SU-DHL-6 (cell line): ENCODE measurements around the gene SCRN2.
A peak's percentile ranks its signal among the peaks of the same experiment; 100 is the strongest.

Experiments
- H2AFZ ChIP-seq: fragments of 200-600 bp; sonication (generic); 2 replicates; pipeline ENCODE4 v1.6.1; 2014; ENCODE audit warnings: low read depth, mild to moderate bottlenecking, moderate library complexity, mixed read lengths, antibody characterized with exemption, low read length; ENCODE audit not compliant: severe bottlenecking
- H3F3A ChIP-seq: fragments of 200-600 bp; shearing (Covaris generic); 2 replicates; pipeline ENCODE4 v1.6.0; 2016; ENCODE audit warnings: antibody characterized with exemption, mild to moderate bottlenecking; ENCODE audit not compliant: insufficient read depth
- H3K27ac ChIP-seq: fragments of 200-600 bp; sonication (generic); 2 replicates; pipeline ENCODE4 v1.5.1; 2016; ENCODE audit warnings: low read depth, mild to moderate bottlenecking, low read length, moderate library complexity, mixed read lengths
- H3K27me3 ChIP-seq: fragments of 200-600 bp; sonication (generic), shearing (Covaris generic); 2 replicates; pipeline ENCODE4 v1.6.0; 2014; ENCODE audit warnings: mild to moderate bottlenecking, low read length
- H3K36me3 ChIP-seq: fragments of 200-600 bp; sonication (generic); 2 replicates; pipeline ENCODE4 v1.6.1; 2014; ENCODE audit warnings: mild to moderate bottlenecking, low read length, mixed read lengths
- H3K4me2 ChIP-seq: fragments of 300-600, 200-600 bp; shearing (Covaris generic), sonication (generic); 2 replicates; pipeline ENCODE4 v1.6.0; 2014; ENCODE audit warnings: low read length, low read depth, mild to moderate bottlenecking; ENCODE audit not compliant: poor library complexity, severe bottlenecking
- H3K4me3 ChIP-seq: fragments of 200-600 bp; sonication (generic); 2 replicates; pipeline ENCODE4 v1.5.1; 2014; ENCODE audit warnings: antibody characterized with exemption, low read length, mild to moderate bottlenecking, mixed read lengths; ENCODE audit not compliant: insufficient read depth, poor library complexity, severe bottlenecking
- H3K79me2 ChIP-seq: fragments of 200-600 bp; sonication (generic); 2 replicates; pipeline ENCODE4 v1.6.1; 2014; ENCODE audit warnings: mild to moderate bottlenecking, low read length, moderate library complexity; ENCODE audit not compliant: insufficient read depth
- H3K9ac ChIP-seq: fragments of 200-600 bp; sonication (generic); 2 replicates; pipeline ENCODE4 v1.7.0; 2014; ENCODE audit warnings: mild to moderate bottlenecking, low read length
- H3K9me2 ChIP-seq: fragments of 200-600 bp; sonication (generic); replicated peaks from 2 replicates; pipeline ENCODE4 v1.6.1; 2014; ENCODE audit warnings: low read length; ENCODE audit not compliant: insufficient read depth
- H3K9me3 ChIP-seq: fragments of 200-600 bp; sonication (generic); 2 replicates; pipeline ENCODE4 v1.6.1; 2014; ENCODE audit warnings: low read length, mixed read lengths; ENCODE audit not compliant: insufficient read depth
- H4K20me1 ChIP-seq: fragments of 200-600 bp; sonication (generic); 2 replicates; pipeline ENCODE4 v1.6.1; 2014; ENCODE audit warnings: low read depth, mild to moderate bottlenecking, antibody characterized with exemption, low read length, moderate library complexity, mixed read lengths
- CTCF ChIP-seq: fragments of 200-600 bp; sonication (generic); IDR thresholded peaks from one replicate; pipeline ENCODE4 v1.5.1; 2017; ENCODE audit warnings: antibody characterized with exemption, mild to moderate bottlenecking, low read length, moderate library complexity; ENCODE audit not compliant: insufficient read depth, poor library complexity, severe bottlenecking
- EZH2phosphoT487 ChIP-seq: fragments of 200-600 bp; sonication (generic), shearing (Covaris generic); conservative IDR thresholded peaks from 2 replicates; pipeline ENCODE4 v1.6.1; 2018; ENCODE audit warnings: mild to moderate bottlenecking, antibody characterized with exemption, low read length, moderate library complexity, mixed read lengths

SCRN2 gene

GRCh38 chr17:47803201-47803600 lies 37.9 kb downstream of the SCRN2 start:
- H4K20me1 ChIP-seq, result no peaks in the 10 kb centered on the region
- no peak overlapping the region for H2AFZ ChIP-seq
- TF ChIP-seq CTCF (no peak), EZH2phosphoT487 (no peak)
- no peak overlapping the region for H3K9ac ChIP-seq
- H3K4me3 ChIP-seq, result no peak overlapping the region
- no peaks in the 10 kb centered on the region for H3F3A ChIP-seq
- no peaks in the 10 kb centered on the region for H3K36me3 ChIP-seq
- no peaks in the 10 kb centered on the region for H3K27me3 ChIP-seq
- H3K27ac ChIP-seq, result no peak overlapping the region
- no peak overlapping the region for H3K4me2 ChIP-seq
- no peaks in the 10 kb centered on the region for H3K9me2 ChIP-seq
- no peaks in the 10 kb centered on the region for H3K79me2 ChIP-seq
- no peaks in the 10 kb centered on the region for H3K9me3 ChIP-seq

GRCh38 chr17:47802341-47803022 lies 38.6 kb downstream of the SCRN2 start:
- no peaks in the 10 kb centered on the region for H3K36me3 ChIP-seq
- H3K9me2 ChIP-seq, result no peaks in the 10 kb centered on the region
- no peak overlapping the region for H3K27ac ChIP-seq
- H3K27me3 ChIP-seq, result no peaks in the 10 kb centered on the region
- no peaks in the 10 kb centered on the region for H4K20me1 ChIP-seq
- H3K79me2 ChIP-seq, result no peaks in the 10 kb centered on the region
- H3K4me3 ChIP-seq, result no peak overlapping the region
- H2AFZ ChIP-seq, result no peak overlapping the region
- H3K9me3 ChIP-seq, result no peaks in the 10 kb centered on the region
- H3F3A ChIP-seq, result no peaks in the 10 kb centered on the region
- H3K4me2 ChIP-seq, result no peak overlapping the region
- H3K9ac ChIP-seq, result no peak overlapping the region
- TF ChIP-seq EZH2phosphoT487, result no peak
- peak; percentile 48 for TF ChIP-seq CTCF

- no peak overlapping the region for H2AFZ ChIP-seq
- H3F3A ChIP-seq, result no peaks in the 10 kb centered on the region
- H3K27ac ChIP-seq, result no peak overlapping the region
- no peaks in the 10 kb centered on the region for H3K27me3 ChIP-seq
- TF ChIP-seq EZH2phosphoT487 (no peak), CTCF (no peak)
- no peak overlapping the region for H3K4me3 ChIP-seq
- no peak overlapping the region for H3K4me2 ChIP-seq
- no peaks in the 10 kb centered on the region for H3K79me2 ChIP-seq
- H3K9me2 ChIP-seq, result no peaks in the 10 kb centered on the region
- H3K9ac ChIP-seq, result no peak overlapping the region
- no peaks in the 10 kb centered on the region for H4K20me1 ChIP-seq
- H3K9me3 ChIP-seq, result no peaks in the 10 kb centered on the region
- no peaks in the 10 kb centered on the region for H3K36me3 ChIP-seq
Observed at GRCh38 chr17:47801906-47802305, 39.2 kb downstream of the SCRN2 start.
